ENCODE data around the gene WWOX. TPM values are rescaled to one million over a fixed set of nuclear protein-coding genes. Genes with fewer than 3 reads are reported as not detected.

WWOX gene
- total and polyA plus RNA-seq, 2 donors (not counting 3 experiments of a cell fraction or from before 2014, with no cell fraction given): 6.2 to 12.5 TPM

GRCh38 chr16:78209951-78210661 lies 110.7 kb downstream of the WWOX start:
- no peak for FAIRE-seq
- ChIA-PET CTCF (no interaction called here), POLR2A (no interaction called here)
- Histone ChIP-seq H3K9me3 (replicated peaks; ENCODE audit: control insufficient read depth, insufficient read depth, low read length) (no peaks in the 10 kb centered on the region), H3K27me3 (ENCODE audit: control insufficient read depth in 2 of 2, insufficient read depth in 2 of 2, low read length in 2 of 2) (no peaks in the 10 kb centered on the region), H4K20me1 (replicated peaks; ENCODE audit: control insufficient read depth, extremely low read depth, insufficient read depth, low read length) (no peaks in the 10 kb centered on the region), H3K27ac (ENCODE audit: insufficient read depth, low read depth, low read length) (no peak overlapping the region), H3K9ac (replicated peaks; ENCODE audit: extremely low read depth, insufficient read depth, low read length) (no peak overlapping the region), H3K79me2 (ENCODE audit: control insufficient read depth, insufficient read depth, low read length) (no peaks in the 10 kb centered on the region), H3K9me1 (replicated peaks; ENCODE audit: control insufficient read depth, extremely low read depth, insufficient read depth, low read length) (no peaks in the 10 kb centered on the region), H3K4me3 (replicated peaks in 1 of 3; ENCODE audit: insufficient read depth in 1 of 3, low read depth in 1 of 3, low read length in 3 of 3) (no peak overlapping the region), H2AFZ (ENCODE audit: low read depth, low read length) (no peak overlapping the region), H3K4me2 (ENCODE audit: insufficient read depth, low read length) (no peak overlapping the region), H3K36me3 (ENCODE audit: control insufficient read depth in 2 of 2, extremely low read depth in 1 of 2, insufficient read depth in 2 of 2, low read length in 2 of 2) (no peaks in the 10 kb centered on the region), H3K4me1 (ENCODE audit: control insufficient read depth, extremely low read depth, insufficient read depth, low read length) (no peaks in the 10 kb centered on the region)
- DNase-seq (ENCODE audit: low read depth, low spot score): no peak
- TF ChIP-seq CTCF (IDR thresholded peaks at IDR 0.05; ENCODE audit: extremely low read depth in 1 of 2, insufficient read depth in 1 of 2, low read depth in 1 of 2, low read length in 2 of 2): no peak
- no peak for TF ChIP-seq GATA2 (IDR thresholded peaks at IDR 0.05; ENCODE audit: insufficient read depth, insufficient read length, low read depth, low read length)
- TF ChIP-seq EZH2 (IDR thresholded peaks at IDR 0.05; ENCODE audit: borderline replicate concordance, low read depth, low read length, severe bottlenecking): no peak
- no peak for TF ChIP-seq POLR2A (IDR thresholded peaks at IDR 0.05; ENCODE audit: low read depth, low read length)
- no peak for TF ChIP-seq JUN (IDR thresholded peaks at IDR 0.05; ENCODE audit: borderline replicate concordance, insufficient read depth, insufficient read length, low read depth)
- no peak for TF ChIP-seq POLR2AphosphoS5 (IDR thresholded peaks at IDR 0.05; ENCODE audit: insufficient read depth, low read depth, low read length)
- no peak for TF ChIP-seq FOS (IDR thresholded peaks at IDR 0.05; ENCODE audit: borderline replicate concordance, insufficient read depth, low read length)
- no peak for TF ChIP-seq MYC (IDR thresholded peaks at IDR 0.05; ENCODE audit: low read depth, low read length)
- no peak for TF ChIP-seq MAX (IDR thresholded peaks at IDR 0.05; ENCODE audit: insufficient read depth, insufficient read length)
- dilution Hi-C loops (cut with MboI; ENCODE audit: extremely low pct_ligation_motif_present, low sequenced_read_pairs) (no loop called here), intact Hi-C loops (cut with micrococcal nuclease) (no loop called here)
- no TSS peak for BruUV-seq (replicated peaks)
